ENCODE measurements around the gene C5orf47. TPM values are rescaled to one million over a fixed set of nuclear protein-coding genes. Genes with fewer than 3 reads are reported as not detected.
A peak's percentile ranks its signal among the peaks of the same experiment; 100 is the strongest.

The C5orf47 gene
- total RNA-seq, 2 donors from 2014 or later, result 0.54 TPM; not detected in 1

DNA sequence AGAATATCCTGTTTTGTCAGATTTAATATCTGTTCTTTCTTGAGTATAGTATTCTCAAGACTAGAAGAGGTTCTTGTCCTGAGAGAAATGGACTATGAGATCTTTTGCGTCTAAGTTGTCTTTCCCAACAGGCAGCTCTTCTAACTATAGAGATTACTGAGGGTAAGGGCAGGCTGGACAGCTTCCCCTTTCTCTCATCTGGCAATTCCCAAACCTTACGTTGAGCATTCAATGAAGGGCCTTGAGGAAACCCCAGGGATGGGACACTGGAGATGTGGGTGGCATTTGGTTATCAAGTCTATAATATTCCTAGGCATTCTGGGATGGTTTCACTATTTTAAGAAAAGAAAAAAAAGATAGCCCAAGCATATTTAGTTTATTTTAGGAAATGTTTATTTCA, 28.0 kb upstream of the C5orf47 start:
- no peak for DNase-seq (ENCODE audit: low spot score)
- H3K27me3 ChIP-seq (replicated peaks; ENCODE audit: insufficient read depth), result no peaks in the 10 kb centered on the region

GRCh38 chr5:173961418-173961817, 27.6 kb upstream of the C5orf47 start:
- ATAC-seq (ENCODE audit: insufficient number of reproducible peaks, low FRiP score, low read depth) (no peak), DNase-seq (ENCODE audit: low spot score) (no peak)
- Histone ChIP-seq H3K27ac (no peak overlapping the region), H3K4me1 (ENCODE audit: control insufficient read depth in 1 of 2, low read depth in 2 of 2) (no peaks in the 10 kb centered on the region), H3K36me3 (peaks cover 10% of the 10 kb centered on the region), H3K4me3 (no peak overlapping the region), H3K27me3 (replicated peaks; ENCODE audit: insufficient read depth) (no peaks in the 10 kb centered on the region), H3K9me3 (no peaks in the 10 kb centered on the region)
- TF ChIP-seq CTCF (IDR thresholded peaks at IDR 0.05), result no peak

More for the DNA sequence above, 28.0 kb upstream of the C5orf47 start:
- no peak overlapping the region for H3K4me3 ChIP-seq
- peaks cover 12% of the 10 kb centered on the region for H3K36me3 ChIP-seq
- no peak for ATAC-seq (ENCODE audit: insufficient number of reproducible peaks, low FRiP score, low read depth)
- H3K9me3 ChIP-seq, result no peaks in the 10 kb centered on the region
- no peak for TF ChIP-seq CTCF (IDR thresholded peaks at IDR 0.05)
- H3K27ac ChIP-seq, result no peak overlapping the region
- H3K4me1 ChIP-seq (ENCODE audit: control insufficient read depth in 1 of 2, low read depth in 2 of 2), result no peaks in the 10 kb centered on the region

GRCh38 chr5:173962436-173962972, 26.5 kb upstream of the C5orf47 start:
- no peaks in the 10 kb centered on the region for H3K27me3 ChIP-seq (replicated peaks; ENCODE audit: insufficient read depth)
- no peak for DNase-seq (ENCODE audit: low spot score)
- H3K36me3 ChIP-seq, result peaks cover 5% of the 10 kb centered on the region
- no peak for TF ChIP-seq CTCF (IDR thresholded peaks at IDR 0.05)
- ATAC-seq (ENCODE audit: insufficient number of reproducible peaks, low FRiP score, low read depth), result no peak
- H3K4me3 ChIP-seq, result no peak overlapping the region
- no peak overlapping the region for H3K27ac ChIP-seq
- H3K4me1 ChIP-seq (ENCODE audit: control insufficient read depth in 1 of 2, low read depth in 2 of 2), result no peaks in the 10 kb centered on the region
- no peaks in the 10 kb centered on the region for H3K9me3 ChIP-seq

DNA sequence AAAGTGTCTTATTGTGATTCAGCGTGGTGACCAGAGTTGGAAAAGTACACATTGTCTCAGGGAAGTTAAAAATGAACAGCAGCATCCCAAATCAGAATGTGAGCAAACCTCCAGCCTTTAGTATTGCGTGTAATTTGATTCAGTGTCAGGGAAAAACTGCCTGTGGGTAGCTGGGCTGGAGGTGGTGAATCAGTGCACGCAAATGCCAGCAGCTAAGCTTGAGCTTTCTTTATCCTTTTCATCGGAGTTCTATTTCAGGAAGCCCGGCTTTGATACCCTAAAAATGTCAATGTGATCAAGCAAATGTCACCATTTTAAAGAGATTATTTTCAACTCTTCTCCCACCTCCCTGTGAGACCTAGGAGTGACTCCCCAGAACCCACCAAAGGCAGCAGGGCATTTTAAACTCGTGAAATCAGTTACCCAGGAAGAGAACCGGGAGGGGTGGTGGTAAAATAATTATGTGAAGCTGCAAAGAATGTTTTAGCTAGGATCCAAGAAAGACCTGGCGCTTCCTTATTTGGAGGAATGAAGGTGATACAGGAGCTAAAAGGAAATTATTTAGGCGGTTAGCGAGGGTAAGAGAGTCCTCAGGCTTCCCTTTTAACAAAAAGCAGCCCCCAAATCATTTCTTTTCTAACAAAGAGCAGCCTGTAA, 25.7 kb upstream of the C5orf47 start:
- ATAC-seq (ENCODE audit: insufficient number of reproducible peaks, low FRiP score, low read depth) (no peak), DNase-seq (ENCODE audit: low spot score) (no peak)
- H3K9me3 ChIP-seq, result no peaks in the 10 kb centered on the region
- H3K27ac ChIP-seq, result no peak overlapping the region
- TF ChIP-seq CTCF (IDR thresholded peaks at IDR 0.05), result no peak
- no peaks in the 10 kb centered on the region for H3K4me1 ChIP-seq (ENCODE audit: control insufficient read depth in 1 of 2, low read depth in 2 of 2)
- H3K27me3 ChIP-seq (replicated peaks; ENCODE audit: insufficient read depth), result no peaks in the 10 kb centered on the region
- no peaks in the 10 kb centered on the region for H3K36me3 ChIP-seq
- H3K4me3 ChIP-seq, result peak overlapping the region; percentile 35

- no peak for ATAC-seq (ENCODE audit: insufficient number of reproducible peaks, low FRiP score, low read depth)
- DNase-seq (ENCODE audit: low spot score), result no peak
- Histone ChIP-seq H3K9me3 (no peaks in the 10 kb centered on the region), H3K4me3 (peak overlapping the region; percentile 35), H3K36me3 (no peaks in the 10 kb centered on the region), H3K4me1 (ENCODE audit: control insufficient read depth in 1 of 2, low read depth in 2 of 2) (no peaks in the 10 kb centered on the region), H3K27me3 (replicated peaks; ENCODE audit: insufficient read depth) (no peaks in the 10 kb centered on the region), H3K27ac (no peak overlapping the region)
- TF ChIP-seq CTCF (IDR thresholded peaks at IDR 0.05), result no peak
Measured at GRCh38 chr5:173963867-173964441, 25.0 kb upstream of the C5orf47 start.
